HG02678 (cell line): ENCODE data around the gene ZBTB39.
"Not testable (repeated sequence)": the region's sequence is repeated elsewhere in the genome, so short reads cannot be mapped to it uniquely, and the experiment has no call there.

ENCODE experiments used
- ATAC-seq: cut with Tn5 transposase; IDR thresholded peaks from one replicate; pipeline ENCODE4 v1.9.1; 2021; ENCODE audit warnings: mild to moderate bottlenecking, moderate library complexity; ENCODE audit not compliant: unreplicated experiment

Gene ZBTB39

DNA sequence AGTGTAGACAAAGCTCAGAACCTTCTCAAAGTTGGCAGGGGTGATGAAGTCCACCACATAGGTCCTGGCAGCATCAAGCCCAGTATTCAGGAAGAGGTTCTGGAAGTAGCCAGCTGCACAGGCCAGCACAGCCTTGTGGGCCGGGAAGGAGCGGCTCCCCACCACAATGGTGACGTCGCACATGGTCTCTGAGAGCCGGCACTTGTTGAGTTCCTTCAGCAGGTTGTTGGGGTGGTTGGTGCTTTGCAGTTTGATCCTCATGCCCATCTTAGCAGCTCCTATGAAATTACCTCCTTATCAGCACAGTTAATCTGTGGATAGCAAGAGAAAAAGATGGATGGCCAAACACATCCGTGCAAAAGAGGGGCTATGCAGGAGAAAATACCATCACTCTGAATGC is 1.7 kb downstream of the ZBTB39 start:
- ATAC-seq = no peak

DNA sequence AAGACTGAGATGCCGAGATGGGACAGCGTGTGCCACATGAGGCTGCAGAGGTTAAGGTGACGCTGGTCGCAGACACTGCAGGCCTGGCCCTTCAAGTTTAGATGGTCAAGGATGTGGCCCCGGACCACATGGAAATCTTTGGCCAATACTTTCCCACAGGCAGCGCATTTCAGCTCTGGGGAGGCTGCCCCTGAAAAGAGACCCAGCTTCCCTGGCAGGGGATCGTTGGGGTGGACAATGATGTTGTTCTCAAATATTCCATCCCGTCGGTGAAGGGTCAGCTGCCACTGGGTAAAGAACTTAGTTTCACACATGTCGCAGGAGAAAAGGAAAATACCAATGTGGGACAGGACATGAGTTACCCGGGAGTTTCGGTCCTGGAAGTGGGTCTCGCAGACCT is 3.0 kb downstream of the ZBTB39 start:
- ATAC-seq = no peak

DNA sequence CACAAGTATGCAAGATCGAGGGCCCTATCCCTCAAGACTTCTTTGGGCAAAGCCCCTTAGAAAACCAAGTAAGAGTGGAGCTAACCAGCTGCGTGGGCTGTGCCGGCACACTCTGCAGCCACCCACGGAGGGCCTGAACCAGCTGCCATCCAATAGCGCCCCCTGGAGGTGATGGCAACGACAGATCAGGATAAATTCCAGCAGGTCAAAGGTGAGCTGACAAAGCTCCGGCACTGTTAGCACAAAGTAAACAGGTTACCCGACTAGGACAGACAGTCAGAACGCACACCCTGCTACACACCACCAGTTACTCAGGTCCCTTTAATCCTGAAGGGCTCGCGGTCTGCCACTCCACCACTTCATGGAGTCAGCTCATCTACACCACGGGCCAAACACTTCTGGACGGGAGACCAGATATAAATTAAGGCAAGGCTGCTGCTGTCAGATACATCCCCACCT is 4.9 kb downstream of the ZBTB39 start:
- ATAC-seq = no peak

DNA sequence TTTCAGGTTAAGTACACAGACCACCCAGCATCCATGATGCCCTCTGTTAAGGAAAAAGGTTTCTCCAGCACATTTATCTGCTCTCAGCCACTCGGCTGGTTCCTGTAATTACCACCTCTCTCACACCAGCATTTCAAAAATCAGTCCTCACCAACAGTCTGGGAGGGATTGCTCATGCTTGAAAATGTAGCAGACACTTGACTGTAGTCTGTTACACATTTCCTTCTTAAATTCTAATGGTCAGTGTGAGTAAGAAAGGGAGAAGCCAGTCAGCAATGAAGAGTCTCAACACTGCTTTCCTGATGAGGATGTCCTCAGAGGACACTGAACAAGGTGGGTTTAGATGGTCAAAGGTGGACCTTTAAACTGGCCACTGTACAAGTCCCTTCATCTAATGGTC is 6.0 kb downstream of the ZBTB39 start:
- no peak for ATAC-seq

DNA sequence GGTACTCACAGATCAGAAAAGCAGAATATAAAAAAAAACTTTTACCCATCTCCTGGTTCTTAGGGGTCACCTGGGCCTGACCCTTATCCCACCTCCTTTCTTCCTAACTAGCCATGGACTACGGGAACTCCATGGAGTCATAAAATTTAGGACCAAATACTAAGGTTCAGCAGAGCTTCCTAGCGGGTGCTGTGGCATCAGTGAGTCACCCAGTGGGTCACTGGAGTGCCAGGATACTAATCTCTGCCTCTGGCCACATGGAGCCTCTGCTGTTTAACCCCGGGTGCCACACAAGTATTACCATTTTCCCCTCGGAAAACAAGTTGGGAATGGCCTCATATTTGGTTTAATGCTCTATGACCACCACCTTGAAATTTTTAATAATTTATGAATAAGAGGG is 6.9 kb downstream of the ZBTB39 start:
- ATAC-seq = no peak

DNA sequence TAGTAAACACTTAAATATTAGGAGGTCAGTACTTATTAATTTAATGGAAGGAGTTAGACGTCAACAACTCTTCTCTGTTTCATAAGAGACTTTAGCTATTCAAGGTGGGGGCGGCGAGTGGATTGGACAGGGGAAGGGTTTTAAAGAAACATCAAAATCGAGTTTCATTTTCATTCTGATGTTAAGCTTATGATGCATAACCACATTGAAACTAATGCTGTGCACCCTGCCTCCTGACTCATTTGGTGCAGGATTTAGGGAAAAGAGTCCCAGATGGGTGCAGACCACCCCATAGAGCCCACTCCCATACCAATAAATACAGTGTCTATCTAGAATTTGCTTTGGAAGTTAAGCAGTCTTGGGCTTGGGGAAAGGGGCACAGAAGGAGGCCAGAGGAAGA is 7.4 kb downstream of the ZBTB39 start:
- peak; percentile 92 for ATAC-seq

DNA sequence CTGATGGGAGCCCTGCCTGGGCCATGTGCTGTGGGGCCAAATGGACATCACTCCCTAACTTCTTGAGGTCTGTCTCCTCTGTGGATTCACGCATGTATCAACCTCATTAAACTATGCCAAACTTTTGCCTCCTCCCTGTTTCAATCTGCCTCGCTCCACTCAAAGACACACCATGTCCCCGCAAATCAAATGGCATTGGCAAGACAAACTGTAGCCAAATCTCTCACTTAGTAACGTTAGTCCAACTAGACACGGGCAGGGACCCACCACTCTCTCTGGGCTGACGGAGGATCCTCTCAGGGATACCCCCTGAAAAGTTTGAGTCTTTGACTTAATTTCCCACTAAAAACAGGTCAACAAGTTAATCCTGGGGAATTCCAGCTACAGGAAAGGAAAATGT is 8.0 kb downstream of the ZBTB39 start:
- ATAC-seq = no peak

DNA sequence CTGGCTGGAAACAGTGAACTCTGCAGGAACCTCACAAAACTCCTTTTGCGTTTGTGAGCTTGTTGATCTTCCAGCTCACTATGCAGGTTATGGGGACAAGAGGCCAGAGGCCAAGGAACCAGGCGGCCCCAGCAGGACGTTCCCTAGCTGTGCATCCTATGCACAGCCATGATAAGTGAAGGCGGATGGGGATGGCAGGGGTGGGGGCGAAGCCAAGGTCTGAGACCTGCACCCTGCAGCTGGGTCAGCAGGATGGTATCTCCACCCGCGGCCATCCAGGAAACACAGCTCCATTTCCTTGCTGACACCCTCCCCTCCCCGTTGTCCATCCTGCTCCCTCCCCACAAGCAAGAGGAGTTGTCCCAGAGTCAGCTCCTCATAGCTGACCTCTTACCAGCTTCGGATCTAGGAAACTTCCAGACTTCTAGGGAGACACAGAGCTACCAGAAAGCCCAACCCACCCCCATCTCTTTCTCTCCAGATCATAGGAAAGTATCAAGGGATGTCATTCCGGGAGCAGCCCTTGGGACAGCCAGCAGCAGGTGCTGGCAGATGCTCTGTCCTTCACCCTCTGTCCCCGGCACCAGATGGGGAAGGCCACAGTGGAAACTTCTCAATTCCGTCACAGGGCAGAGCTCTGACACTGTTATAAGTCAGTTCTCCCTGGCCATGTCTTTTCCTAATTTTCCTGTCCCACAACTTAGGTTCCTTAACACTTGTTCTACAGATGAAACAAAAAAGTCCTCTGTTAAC is 9.4 kb downstream of the ZBTB39 start:
- ATAC-seq = no peak

DNA sequence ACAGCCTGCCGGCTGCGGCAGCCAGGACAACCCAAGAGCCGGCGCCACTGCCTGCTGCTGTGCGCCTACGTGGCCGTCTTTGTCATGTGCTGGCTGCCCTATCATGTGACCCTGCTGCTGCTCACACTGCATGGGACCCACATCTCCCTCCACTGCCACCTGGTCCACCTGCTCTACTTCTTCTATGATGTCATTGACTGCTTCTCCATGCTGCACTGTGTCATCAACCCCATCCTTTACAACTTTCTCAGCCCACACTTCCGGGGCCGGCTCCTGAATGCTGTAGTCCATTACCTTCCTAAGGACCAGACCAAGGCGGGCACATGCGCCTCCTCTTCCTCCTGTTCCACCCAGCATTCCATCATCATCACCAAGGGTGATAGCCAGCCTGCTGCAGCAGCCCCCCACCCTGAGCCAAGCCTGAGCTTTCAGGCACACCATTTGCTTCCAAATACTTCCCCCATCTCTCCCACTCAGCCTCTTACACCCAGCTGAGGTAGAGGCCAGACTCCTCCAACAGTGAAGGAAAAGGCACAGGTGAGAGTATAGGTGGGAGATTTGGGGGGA is 10.3 kb downstream of the ZBTB39 start:
- ATAC-seq = no peak

DNA sequence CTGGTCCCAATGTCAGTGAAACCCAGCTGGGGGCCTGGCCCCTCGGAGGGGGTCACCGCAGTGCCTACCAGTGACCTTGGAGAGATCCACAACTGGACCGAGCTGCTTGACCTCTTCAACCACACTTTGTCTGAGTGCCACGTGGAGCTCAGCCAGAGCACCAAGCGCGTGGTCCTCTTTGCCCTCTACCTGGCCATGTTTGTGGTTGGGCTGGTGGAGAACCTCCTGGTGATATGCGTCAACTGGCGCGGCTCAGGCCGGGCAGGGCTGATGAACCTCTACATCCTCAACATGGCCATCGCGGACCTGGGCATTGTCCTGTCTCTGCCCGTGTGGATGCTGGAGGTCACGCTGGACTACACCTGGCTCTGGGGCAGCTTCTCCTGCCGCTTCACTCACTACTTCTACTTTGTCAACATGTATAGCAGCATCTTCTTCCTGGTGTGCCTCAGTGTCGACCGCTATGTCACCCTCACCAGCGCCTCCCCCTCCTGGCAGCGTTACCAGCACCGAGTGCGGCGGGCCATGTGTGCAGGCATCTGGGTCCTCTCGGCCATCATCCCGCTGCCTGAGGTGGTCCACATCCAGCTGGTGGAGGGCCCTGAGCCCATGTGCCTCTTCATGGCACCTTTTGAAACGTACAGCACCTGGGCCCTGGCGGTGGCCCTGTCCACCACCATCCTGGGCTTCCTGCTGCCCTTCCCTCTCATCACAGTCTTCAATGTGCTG is 11.0 kb downstream of the ZBTB39 start:
- no peak for ATAC-seq

DNA sequence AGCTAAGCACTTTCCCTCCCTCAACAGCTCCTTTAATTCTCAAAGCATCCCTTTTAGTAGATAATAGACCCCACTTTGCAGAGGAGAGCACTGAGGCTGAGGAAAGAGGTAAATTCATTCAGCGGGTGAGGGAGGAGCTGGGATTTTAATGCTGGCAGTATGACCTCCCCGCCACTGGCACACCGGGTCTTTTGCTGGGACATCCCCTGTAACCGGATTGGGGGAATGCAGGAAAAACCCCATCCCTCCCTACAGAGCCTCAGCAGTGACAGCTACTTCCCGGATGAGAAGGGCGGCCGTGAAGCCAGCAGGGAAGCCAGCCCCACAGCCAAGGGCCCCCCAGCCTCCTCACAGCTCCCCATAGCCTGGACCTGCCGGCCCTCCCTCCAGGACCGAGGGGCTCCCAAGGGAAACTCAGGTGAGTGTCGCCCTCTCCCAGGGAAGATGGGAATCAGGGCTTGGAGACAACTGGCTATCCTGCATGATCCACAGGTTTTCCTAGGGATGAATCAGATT is 12.1 kb downstream of the ZBTB39 start:
- ATAC-seq = no peak

DNA sequence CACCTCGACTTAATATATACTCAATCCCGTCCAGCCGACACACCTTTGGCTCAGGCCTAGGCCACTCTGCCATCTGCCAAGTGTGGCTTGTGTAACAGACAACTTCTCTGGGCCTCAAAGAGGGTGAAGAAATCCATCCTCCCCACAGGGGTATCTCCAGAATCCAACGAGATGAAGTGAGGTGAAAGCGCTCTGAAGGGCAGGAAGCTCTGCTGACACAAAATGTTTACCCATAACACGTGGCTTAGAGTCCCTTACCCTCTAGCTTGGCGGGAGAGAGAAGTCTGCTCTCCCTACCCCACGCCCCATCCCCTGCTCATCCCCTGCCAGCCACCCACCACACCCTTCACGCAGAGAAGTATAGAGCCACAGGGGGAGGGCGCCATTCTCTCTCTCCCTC is 13.0 kb downstream of the ZBTB39 start:
- ATAC-seq = no peak

DNA sequence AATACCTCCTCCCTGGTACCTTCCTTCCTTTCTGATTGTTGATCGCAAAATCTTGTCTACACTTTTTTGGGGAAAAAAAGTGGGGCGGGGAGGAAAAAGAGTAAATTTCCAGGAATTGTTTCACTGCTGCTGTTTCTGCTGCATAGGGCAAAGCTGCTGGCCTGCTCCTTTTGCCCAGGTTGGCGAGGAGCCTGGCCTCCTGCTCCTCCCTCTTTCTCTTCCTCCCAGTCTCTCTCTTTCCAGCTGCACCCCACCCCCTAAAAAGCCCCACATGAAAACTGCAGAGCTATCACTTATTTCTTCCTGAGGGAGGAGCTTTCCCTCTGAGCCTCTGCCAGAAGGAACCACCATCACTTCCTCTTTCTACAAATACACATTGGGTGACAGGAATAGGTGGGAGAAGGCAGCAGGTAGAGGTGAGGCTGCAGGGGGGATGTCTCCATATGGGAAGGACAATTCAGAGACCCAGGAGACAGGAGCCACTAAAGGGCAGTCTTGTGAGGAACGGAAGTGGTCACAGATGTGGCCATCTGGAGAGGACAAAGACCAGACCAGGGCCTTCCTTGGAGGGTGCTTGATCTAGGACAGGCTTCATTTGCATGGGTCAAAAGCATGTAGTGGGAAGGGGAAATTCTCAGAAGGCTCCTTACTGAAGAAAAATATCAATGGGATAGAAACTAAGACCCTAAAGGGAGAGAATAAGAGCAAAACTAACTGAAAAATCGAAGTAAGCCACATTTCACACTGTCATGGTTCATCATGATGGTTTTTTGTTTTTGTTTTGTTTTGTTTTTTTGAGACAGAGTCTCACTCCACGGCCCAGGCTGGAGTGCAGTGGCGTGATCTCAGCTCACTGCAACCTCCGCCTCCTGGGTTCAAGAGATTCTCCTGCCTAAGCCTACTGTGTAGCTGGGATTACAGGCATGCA is 14.8 kb downstream of the ZBTB39 start:
- no peak for ATAC-seq

DNA sequence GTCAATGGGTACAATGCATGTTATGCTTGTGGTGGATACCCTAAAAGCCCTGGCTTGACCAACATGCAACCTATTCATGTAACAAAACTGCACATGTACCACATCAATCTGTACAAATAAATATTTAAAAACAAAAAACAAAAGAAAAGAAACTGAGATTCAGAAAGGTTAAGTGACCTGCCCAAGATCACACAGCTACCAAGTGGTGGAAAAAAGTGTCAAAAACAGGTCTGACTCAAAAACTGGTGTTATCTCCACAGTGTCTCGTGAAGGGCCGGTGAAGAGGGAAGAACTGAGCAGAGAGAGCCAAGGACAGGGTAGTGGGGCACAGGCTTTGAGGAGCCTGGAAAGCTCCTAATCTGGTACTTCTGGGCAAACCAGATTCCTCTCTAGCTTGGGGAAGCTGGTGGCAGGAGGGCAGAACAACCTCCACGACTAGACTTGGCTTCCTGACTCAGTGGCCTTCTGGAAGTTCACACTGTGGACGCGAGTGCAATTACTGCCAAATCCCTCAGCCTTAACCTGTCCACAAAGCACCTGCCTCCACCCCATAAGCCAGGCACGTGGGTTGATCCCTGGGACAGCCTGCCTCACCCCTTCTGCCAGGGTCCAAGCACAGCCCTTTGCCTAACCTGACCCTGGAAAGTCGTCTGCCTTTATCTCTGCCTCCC is 15.6 kb downstream of the ZBTB39 start:
- ATAC-seq = no peak

DNA sequence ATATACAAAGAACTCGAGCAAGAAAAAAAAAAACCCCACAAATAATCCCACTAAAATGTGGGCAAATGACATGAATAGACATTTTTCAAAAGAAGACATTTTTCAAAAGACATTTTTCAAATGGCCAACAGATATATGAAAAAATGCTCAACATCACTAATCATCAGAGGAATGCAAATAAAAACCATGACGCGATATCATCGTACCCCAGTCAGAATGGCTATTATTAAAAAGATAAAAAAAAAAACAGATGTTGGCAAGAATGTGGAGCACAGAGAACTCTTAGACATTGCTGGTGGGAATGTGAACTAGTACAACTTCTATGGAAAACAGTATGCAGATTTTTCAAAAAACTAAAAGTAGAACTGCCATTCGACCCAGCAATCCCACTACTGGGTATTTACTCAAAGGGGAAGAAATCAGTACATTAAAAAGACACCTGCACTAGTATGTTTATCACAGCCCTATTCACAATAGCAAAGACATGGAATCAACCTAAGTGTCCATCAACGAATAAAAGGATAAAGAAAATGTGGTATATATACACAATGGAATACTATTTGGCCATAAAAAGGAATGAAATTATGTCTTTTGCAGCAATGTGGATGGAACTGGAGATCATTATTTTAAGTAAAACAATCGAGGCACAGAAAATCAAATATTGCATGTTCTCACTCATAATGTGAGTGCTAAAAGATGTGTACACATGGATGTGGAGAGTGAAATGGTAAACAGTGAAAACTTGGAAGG is 16.3 kb downstream of the ZBTB39 start:
- ATAC-seq = no peak

DNA sequence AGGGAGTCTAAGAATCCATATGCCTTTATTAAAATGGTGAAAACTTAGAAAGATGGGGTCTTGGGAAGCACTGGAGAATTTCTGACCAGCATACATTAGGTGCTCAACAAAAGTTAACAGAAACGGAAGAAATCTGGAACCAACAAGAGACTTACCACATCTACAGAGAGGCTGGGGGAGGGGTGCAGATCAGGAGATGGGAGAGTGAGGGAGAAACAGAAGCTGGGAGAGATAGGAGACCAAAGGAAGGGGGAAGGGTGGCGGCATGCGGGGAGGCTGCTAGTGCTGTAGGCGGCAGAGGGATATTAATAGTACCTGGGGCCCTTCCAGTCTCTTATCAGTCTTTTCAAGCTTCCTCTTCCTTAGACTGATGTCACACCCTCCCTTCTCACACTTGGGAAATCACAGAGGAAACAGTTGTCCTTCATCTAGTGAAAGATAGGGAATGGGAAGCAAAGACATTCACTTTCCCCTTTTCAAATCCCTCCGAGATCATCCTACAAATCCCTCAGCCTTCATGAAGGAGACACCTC is 18.1 kb downstream of the ZBTB39 start:
- ATAC-seq = no peak

DNA sequence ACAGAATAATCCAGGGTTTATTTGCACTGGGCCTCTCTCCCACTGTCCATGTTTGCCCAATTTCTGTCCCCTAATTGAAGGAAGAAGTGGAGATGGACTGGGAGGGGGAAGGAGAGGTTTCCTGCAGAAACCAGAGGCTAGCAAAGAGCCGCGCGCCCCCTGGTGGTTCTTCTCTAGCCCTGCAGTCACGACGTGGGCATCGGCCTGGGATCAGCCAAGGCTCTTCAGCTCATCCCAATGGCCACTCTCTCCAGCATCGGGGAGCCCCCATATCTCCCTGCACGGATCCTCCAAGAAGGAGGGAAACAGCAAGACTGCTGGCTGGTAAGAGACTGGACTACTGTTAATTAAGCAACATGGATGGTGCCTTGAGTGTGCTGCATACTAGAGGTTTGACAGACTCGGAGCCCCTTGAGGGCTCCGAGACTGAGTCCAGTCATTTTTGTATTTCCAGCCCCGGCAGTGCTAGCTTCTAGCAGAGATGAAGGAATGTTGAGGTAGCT is 18.7 kb downstream of the ZBTB39 start:
- ATAC-seq = peak; percentile 57

DNA sequence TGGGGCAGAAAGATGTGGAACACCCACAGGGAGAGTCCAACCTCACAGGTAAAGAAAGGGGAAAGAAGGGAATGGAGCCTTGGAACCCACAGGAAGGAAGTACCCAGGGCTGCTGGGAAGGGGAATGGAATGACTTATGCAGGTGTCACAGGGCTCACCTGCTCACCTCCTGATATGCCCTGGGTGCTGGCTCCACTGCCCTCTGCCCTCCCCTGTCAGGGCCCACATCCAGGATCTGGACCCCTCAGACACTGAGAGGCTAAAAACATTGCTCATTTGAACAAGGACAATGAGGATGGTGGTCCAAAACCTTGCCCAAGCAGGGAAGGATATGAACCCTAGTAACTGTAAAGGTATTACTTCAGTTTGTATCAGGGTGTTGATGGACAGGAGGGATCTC is 19.3 kb downstream of the ZBTB39 start:
- ATAC-seq = no peak

DNA sequence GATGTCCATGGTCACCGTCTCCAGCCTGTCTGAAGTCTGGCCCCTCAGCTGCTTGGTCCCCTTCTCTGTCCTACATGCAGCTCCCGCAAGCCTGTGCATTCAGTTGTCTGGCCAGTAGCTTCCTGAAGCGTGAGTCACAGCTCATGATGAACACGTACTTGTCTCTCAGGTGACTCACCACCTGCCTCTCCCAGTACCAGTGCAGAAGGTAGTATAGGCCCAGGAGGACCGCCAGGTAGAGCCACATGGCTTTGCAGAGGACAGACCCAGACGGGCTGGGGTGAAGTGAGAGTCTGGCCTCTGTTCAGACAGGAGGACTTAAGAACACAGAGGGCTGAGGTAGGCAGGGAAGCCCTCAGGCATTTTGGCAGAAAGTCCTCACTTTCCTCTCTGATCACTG is 20.6 kb downstream of the ZBTB39 start:
- ATAC-seq = not testable (repeated sequence)
